HPDE6-E6E7 (cell line): ENCODE results near the gene KCNK18.
"Not testable (repeated sequence)": the region's sequence is repeated elsewhere in the genome, so short reads cannot be mapped to it uniquely, and the experiment has no call there.

Source experiments
- DNase-seq: peaks from one replicate; pipeline ENCODE4 v3.0.0; 2011; ENCODE audit warnings: missing footprints; ENCODE audit errors: extremely low spot score

KCNK18 gene

GRCh38 chr10:117170244-117170643, 27.0 kb upstream of the KCNK18 start:
- no peak for DNase-seq

GRCh38 chr10:117174439-117175214, 22.7 kb upstream of the KCNK18 start:
- peak; percentile 77 for DNase-seq

GRCh38 chr10:117175215-117175900, 21.9 kb upstream of the KCNK18 start:
- DNase-seq, result peak; percentile 23

- peak; percentile 36 for DNase-seq
Measured at GRCh38 chr10:117175901-117176534, 21.3 kb upstream of the KCNK18 start.

- no peak for DNase-seq
Measured at GRCh38 chr10:117178190-117178589, 19.1 kb upstream of the KCNK18 start.

GRCh38 chr10:117184296-117184695, 13.0 kb upstream of the KCNK18 start:
- DNase-seq, result no peak

- no peak for DNase-seq
Measured at GRCh38 chr10:117184821-117185220, 12.5 kb upstream of the KCNK18 start.

- DNase-seq, result not testable (repeated sequence)
Measured at GRCh38 chr10:117185817-117186216, 11.5 kb upstream of the KCNK18 start.

GRCh38 chr10:117186832-117187615, 10.3 kb upstream of the KCNK18 start:
- DNase-seq, result peak; percentile 71

- no peak for DNase-seq
Measured at GRCh38 chr10:117188371-117188770, 8.9 kb upstream of the KCNK18 start.

GRCh38 chr10:117189557-117189956, 7.7 kb upstream of the KCNK18 start:
- no peak for DNase-seq

- no peak for DNase-seq
Measured at GRCh38 chr10:117198088-117198487, 799 bp downstream of the KCNK18 start.

GRCh38 chr10:117201826-117202225, 4.5 kb downstream of the KCNK18 start:
- DNase-seq, result no peak

- no peak for DNase-seq
Measured at GRCh38 chr10:117204316-117204715, 7.0 kb downstream of the KCNK18 start.

- DNase-seq, result no peak
Measured at GRCh38 chr10:117212176-117212575, 14.9 kb downstream of the KCNK18 start.

GRCh38 chr10:117214401-117214800, 17.1 kb downstream of the KCNK18 start:
- DNase-seq, result no peak

- DNase-seq, result no peak
Measured at GRCh38 chr10:117215079-117215478, 17.8 kb downstream of the KCNK18 start.

- DNase-seq, result no peak
Measured at GRCh38 chr10:117216028-117216427, 18.7 kb downstream of the KCNK18 start.

- DNase-seq, result peak; percentile 66
Measured at GRCh38 chr10:117216611-117217195, 19.4 kb downstream of the KCNK18 start.

GRCh38 chr10:117217196-117217761, 20.0 kb downstream of the KCNK18 start:
- DNase-seq, result no peak

- no peak for DNase-seq
Measured at GRCh38 chr10:117218654-117219053, 21.4 kb downstream of the KCNK18 start.
